Skin of body (tissue), 2 donors: ENCODE measurements around the gene ILDR1. TPM values are rescaled to one million over a fixed set of nuclear protein-coding genes. Genes with fewer than 3 reads are reported as not detected.

ENCODE experiments used
- DNase-seq: peaks from one replicate; lab custom pipeline; 2025; lab: John Stamatoyannopoulos, UW
- total RNA-seq: library from RNA; depleted of rRNA; stranded (reverse); fragments of >200 nt; gene quantifications from one replicate; pipeline ENCODE4 v1.2.3, GENCODE V29; 2014

The ILDR1 gene
- total RNA-seq, 1 donor from 2014 or later = 0.49 TPM

DNA sequence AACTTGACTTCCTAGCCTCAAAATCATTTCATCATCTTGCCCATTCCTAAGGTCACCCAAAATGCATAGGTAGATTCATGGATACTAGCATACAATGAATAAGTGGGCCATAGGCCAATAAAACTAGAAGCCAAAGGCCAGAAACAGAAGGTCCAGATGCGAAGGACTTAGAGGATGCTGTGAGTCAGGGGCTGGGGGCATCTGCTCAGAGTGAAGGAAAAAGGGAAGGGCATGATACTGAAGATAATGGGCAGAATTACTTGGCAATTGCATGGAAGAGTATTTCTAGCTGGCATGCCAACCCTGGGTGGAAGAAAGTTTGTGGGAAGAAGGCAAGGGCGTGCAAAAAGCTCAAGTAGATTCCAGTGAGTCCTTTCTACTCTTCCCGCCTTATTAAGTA, 27.5 kb downstream of the ILDR1 start:
- DNase-seq = no peak

DNA sequence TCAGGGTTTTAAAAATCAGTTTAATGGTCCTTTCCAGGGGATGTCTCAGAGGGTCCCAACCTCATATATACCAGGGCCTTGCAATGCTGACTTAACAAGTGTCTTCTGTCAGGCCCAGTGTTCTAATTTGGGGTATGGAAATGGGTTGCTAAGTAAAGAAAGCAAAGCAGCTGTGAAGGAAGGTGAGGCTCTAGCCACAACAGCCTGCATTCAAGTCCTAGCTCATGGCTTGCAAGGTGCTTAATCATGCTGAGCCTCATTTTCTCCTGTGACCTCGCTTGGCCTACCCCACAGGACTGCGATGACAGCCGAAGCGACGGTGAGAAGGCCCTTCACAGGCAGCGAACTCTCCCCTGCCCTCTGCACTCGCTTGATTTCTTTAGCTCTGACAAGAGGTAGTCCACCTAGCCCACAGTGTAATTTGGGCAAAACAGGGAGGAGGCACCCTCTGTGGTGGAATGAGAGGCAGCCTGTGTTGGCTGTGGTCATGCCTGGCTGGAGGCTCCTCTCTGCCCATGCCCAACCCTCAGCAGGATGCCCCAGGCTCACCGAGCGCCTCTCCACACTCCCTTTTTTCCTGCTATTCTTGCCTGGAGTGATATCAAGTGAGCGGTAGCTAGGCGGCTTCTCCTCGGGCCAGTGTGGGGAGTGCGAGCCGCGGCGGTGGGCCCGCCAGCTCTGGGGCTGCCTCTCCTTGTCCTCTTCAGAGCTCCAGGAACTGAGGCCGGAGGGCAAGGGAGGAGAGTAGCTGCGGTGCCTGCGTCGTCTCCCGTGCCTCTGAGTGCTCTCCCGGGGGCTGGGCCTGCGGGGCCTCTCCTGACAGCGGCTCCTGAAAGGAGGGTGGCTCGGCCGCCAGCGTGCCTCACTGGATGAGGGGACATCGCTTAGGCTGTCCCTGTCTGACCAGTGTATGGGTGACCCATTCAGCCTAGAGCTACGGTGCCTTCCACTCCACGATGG, 29.2 kb downstream of the ILDR1 start:
- DNase-seq = no peak

DNA sequence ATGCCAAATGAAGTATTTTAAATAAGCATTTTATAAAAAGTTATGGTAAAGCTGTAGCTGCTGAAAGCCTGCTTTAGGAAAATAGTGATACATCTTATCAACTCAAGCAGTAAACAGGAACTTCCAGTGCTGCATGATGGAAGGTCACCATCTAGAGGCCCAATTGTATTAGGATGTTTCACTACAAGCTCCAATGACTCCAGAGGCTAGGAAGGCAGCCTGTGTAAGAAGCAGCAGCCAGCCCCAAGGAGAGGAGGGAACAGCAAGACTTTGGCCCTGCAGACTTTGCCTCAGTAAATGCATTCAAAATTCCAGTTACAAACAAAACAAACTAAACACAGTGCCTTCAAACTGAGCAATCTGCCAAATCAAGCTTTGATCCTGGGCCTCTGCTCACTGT, 32.1 kb downstream of the ILDR1 start:
- DNase-seq = no peak

DNA sequence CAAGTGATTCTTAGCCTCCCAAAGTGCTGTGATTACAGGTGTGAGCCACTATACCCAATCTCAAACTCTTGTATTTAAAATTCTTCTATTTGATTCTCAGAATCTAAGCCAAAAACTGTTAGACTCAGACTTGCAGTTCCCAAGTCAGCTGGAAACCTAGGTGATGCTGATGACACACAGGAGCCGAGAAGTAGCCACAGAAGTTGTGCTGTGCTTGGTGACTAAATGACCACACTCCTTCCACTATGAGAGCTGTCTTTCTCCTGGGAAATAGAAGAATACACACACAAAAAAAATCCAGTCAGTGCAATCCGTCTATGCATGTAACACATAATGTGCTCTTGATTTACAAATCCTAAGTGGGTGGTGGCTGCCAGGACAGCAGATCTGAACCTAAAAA, 33.9 kb downstream of the ILDR1 start:
- no peak for DNase-seq

DNA sequence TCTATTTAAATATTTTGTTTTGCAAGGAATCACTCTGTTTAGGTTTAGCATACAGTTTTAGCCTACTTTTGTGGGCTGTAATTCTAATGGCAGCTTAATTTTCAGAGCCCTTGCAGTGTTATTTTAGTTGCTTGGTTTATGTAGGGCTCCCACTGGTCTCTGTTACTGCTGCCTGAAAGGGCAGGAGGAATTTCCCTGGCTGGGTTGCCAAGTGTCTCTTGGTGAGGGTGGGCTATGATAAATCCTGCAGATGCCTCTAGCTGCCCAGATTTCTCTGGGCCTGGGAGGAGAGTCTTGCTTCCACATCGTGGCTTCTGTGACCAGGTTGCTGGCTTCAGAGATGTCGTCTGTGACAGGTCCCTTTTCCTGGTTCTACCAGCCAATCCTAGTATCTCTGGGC, 36.2 kb downstream of the ILDR1 start:
- no peak for DNase-seq

DNA sequence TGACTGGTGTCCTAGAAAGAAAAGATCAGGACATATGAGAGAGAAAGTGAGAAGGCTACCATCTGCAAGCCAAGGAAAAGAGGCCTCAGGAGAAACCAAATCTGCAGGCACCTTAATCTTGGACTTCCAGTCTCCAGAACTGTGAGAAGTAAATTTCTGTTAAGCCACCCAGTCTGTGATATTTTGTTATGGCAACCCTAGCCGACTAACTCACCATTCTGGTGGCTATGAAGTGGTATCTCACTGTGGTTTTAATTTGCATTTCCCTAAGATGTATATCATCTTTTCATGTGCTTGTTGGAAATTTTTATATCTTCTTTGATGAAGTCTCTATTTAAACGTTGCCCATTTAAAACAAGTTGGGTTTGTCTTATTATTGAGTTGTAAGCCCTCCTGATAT, 40.6 kb downstream of the ILDR1 start:
- no peak for DNase-seq

DNA sequence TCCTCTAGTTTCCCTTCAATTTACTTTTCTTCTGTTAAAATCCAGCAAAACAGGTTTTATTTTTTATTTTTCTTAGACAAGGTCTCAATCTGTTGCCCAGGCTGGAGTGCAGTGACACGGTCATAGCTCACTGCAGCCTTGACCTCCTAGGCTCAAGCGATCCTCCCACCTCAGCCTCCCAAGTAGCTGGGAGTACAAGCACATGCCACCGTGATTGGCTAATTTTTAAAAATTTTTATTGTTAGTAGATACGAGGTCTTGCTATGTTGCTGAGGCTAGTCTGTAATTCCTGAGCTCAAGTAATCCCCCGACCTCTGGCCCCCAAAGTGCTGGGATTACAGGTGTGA, 41.6 kb downstream of the ILDR1 start:
- DNase-seq = no peak

DNA sequence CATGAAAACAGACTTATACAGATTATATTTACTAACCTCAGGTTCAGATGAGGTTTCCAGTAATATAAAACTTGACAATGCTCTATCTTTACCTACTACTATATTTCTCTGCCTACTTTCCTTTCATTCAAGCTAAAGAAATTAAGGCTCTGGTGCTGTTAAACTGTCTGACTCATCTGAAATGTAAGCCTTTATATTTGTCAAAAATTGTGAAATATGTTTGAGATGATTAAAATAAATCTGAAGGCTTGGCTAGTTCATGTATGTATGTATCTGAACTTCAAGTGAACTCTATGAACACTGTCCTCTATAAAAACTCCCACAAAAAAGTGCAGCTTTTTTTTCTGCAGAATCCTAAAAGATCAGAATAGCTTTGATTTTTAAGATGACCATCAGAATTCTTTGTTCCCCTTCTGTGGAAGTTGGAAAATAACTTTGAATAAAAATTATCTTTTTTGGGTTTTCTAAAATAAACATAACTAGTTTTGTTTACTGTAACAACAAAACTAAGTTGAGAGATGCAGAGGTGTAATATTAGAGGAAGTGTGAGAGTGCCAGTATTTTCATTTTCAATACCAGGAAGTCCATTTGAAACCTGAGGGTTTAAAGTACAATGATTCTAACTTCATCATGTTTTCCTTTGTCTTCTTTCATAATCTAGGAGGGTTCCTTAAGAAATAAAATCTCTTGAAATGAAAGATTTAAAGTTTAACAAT, 42.2 kb downstream of the ILDR1 start:
- DNase-seq = no peak

DNA sequence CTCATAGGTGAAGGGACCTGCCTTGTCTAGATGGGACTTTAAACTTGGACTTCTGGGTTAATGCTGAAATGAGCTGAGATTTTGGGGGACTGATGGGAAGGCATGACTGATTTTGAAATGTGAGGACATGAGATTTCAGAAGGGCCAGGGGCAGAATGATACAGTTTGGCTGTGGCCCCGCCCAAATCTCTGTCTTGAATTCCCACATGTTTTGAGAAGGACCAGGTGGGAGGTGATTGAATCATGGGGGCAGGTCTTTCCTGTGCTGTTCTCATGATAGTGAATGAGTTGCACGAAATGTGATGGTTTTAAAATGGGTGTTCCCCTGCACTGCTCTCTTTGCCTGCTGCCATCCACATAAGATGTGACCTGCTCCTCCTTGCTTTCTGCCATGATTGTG, 42.8 kb downstream of the ILDR1 start:
- no peak for DNase-seq

DNA sequence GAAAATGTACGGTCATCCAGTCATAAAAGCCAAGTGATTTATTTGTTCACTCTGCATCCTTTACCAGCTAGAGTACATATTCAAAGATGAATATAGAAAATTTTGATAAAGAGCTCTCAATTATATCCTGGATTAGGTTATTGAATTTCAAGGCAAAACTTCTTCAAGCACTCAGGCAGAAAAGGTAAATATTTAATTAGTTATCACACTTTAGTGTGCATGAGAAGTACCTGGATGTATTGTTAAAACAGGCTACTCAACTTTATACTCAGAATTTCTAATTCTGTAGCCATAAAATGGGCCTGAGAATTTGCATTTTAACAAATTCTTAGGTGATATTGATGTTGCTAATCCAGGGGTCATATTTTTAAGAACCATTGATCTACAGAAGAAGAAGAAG, 45.3 kb downstream of the ILDR1 start:
- DNase-seq = no peak

DNA sequence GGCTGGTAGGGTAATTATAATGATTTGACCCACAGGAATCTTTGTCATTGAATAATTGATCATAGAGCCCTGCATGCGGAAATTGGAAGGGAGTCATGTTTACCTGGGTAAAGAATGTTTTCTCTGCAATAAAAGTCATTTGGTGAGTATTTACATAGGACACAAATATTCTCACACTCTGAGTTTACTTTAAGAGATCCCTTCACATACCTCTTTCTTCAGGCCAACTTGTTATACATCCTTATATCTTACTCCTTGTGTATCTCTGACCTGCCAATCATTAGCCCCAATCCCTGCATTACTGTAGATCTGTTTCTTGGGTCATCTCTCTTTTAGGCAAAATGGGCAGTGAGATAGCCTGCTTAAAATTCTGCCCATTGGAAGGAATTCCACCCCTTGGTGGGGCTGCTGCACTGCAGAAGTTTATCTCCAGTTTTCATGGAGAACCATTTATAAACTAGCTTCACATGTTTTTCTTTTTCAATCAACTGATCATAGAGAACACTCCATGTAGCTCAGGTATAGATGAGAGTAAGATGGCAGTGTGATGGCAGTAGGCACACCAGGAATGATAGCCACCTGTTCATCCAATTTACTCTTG, 46.2 kb downstream of the ILDR1 start:
- DNase-seq = no peak

DNA sequence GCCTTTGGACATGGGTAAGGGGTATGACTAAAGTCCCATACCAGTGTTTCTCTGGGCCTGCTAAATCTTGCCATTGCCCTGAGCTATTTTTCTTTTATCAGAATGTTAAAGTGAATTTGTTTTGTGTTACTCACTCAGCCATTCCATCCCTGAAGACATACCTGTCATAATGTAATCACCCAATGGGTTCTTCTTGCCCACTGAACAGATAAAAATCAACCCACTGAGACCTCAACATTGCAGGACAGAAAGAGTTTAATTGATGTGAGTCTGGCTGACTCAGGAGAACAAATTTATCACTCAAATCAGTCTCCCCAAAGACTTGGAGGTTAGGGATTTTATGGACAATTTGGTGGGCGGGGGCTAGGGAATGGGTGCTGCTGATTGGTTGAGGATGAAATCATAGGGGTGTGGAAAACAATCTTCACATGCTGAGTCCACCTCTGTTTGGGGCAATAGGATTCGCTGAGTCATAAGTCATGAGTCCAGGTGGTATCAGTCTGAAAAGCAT, 47.4 kb downstream of the ILDR1 start:
- no peak for DNase-seq

DNA sequence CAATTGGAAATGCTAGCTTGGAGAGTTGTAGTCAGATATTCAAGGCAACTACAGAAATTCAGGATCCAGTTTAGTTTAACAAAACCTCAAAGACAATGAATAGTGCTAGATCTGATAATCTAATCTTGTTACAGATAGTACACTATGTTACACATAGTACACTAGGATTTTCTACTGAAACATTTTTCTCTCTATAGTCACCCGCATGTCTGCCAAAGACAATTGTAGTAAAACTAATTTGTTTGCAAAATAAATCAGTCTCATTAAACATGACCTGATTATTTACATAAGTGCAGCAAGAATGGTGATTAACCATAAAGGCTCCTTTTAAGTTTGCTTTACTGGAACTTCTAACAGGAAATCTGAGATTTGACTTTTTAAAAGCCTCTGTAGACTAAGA, 52.0 kb downstream of the ILDR1 start:
- no peak for DNase-seq

DNA sequence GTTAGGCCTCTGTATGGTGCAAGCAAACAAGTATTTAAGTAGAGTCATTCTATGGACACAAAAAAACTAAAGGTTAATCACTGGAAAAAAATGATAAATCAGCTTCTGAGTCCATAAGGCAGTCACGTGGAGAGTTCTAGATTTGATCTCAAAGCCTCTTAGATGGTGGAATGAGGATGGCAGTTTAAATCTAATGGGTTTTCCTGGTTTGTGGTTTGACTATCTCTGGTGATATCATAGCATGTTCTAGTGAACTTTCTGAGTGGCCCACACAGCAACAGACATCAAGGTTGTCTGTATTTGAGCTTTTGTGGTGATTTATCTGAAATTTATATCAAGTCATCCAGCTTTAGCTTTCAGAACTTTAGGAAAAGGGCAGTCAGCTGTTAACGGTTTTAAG, 52.4 kb downstream of the ILDR1 start:
- DNase-seq = no peak

DNA sequence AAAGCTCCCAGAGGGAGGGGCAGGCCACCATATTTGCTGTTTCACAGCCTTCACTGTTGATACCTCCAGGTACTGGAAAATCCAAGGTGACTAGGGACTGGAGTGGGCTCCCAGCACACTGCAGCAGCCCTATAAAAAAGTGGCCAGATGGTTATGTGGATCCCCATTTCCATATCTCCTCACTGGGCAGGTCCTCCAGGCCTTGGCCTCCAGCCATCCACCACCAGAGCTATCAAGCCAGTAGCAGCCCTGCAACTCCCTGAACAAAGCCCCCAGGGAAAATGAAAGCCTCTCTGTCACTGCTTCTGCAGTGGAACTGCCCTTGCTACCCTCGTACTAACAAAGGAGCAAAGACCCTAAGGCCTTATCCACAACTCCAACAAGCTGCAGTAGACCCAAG, 58.4 kb downstream of the ILDR1 start:
- DNase-seq = no peak

DNA sequence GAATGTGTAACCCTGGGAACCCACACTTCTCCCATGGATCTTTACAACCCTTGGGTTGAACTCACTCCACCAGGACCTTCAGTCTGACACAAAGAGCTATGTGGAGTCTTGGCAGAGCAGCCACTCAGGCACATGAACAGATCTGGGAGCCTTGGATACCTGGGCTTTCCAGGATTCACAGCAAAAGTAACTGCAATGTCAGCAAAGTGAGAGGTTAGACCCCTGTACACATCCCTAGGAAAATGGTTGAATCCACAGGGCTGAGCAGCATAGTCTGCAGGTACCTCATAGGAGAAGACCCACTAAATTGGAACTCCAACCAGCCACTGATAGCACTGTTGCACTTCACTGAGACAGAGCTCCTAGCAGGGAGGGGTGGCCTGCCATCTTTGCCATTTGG, 59.6 kb downstream of the ILDR1 start:
- no peak for DNase-seq

DNA sequence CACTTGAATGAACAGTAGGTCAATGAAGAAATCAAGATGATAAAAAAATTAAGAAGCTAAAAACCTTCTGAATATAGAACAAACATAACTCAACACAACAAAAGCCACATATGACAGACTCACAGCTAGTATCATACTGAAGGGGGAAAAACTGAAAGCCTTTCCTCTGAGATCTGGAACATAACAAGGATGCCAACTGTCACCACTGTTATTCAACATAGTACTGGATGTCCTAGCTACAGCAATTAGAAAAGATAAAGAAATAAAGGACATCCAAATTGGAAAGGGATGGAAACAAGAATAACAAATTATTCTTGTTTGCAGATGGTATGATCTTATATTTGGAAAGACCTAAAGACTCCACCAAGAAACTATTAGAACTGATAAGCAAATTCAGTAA, 60.8 kb downstream of the ILDR1 start:
- DNase-seq = no peak

DNA sequence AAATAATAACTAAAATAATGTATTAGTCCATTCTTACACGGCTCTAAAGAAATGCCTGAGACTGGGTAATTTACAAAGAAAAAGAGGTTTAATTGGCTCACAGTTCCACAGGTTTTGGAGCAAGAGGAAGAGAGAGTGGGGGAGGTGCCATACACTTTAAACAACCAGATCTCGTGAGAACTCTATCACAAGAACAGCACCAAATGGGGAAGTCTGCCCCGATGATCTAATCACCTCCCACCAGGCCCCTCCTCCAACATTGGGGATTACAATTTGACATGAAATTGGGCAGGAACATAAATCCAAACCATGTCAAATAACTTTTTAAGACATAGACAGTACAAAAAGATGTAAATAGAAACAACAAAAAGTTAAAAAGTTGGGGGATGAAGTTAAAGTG, 63.2 kb downstream of the ILDR1 start:
- no peak for DNase-seq

DNA sequence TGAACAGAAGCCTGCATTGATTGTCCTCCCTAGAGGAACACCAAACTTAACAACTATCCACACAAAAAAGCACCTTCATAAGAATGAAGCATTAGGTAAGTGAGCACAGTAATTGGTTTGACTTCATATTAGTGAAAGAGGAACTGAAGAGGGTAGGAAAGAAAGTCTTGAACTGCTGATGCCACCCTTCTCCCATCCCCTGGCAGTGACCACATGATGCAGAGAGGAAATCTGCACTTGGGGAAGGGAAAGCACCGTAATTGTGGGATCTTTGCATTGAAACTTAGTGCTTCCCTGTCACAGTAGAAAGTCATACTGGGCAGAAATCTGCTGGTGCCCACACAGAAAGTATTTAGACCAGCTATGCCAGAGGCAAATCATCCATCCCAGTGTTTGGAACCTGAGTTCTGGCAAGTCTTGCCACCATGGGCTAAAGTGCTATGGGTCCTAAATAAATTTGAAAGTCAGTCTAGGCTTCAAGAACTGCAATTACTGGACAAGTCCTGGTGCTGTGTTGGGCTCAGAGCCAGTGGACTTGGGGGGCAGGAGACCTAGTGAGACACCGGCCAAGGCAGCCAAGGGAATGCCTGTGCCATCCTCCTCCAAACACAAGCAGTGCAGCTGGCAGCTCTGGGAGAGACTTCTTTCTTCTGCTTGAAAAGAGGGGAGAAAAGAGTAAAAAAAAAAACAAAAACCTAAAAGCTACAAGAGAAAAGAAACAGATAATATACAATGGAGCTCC, 64.2 kb downstream of the ILDR1 start:
- no peak for DNase-seq

DNA sequence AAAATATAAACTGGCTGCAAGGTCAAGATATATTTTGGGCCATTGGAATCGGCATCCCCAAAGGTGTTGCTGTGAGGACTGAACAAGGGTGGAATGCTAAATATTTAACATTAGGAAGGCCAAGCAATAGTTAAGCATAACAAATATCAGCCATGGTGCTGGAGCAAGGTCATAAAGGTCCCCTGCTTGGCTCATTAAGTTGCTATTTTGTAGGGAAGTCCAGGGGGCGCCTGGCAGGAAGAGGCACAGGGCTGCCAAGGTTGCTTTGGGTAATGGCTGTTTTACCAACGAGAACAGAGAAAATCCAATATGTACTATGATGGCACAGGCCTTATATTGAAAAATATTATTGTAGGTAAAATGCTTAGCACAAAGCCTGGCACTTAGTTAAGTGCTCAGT, 65.7 kb downstream of the ILDR1 start:
- no peak for DNase-seq

DNA sequence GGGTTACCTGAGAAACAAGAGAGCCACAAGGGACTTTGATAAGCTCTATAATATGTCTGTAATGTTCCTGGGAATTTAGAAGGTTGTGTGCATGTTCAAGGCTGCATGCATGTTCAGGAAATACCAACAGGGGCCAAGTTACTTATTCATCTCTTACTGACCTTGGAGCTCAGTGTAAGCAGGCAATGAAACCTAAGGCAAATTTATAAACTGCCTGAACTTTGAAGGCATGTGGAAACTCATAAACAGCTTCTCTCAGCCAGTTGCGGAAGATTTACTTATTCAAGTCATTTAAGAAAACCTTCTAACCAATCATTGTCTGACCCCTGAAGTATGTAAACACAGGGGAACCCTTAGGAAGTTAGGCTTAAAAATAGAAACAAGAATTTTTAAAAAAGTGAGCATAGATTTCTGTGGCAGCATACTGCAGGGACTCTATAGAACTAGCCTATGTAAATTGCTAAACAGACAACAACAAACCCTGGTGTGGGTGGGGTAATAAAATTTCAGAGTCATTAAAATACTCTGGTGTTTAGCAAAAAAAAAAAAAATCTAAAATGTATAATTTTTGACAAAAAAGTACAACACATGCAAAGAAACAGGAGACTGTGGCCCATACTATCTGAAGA, 70.6 kb downstream of the ILDR1 start:
- DNase-seq = no peak
